B cell (primary cell): ENCODE data around the gene EVPL. TPM values are rescaled to one million over a fixed set of nuclear protein-coding genes. Genes with fewer than 3 reads are reported as not detected.

Experiments used
- ATAC-seq: fragments of 200-7000 bp; cut with Tn5 transposase; one replicate; pipeline ENCODE4 v1.10.0; 2021; ENCODE audit warnings: low read depth, mild to moderate bottlenecking, moderate number of reproducible peaks, moderate library complexity
- CTCF ChIA-PET: fragments of 350-600 bp; sonication (Branson Sonifier 250); formaldehyde crosslinking; loops from one replicate; lab custom pipeline; 2021; ENCODE audit warnings: antibody characterized with exemption, inconsistent platforms; lab: Charles Lee
- POLR2A ChIA-PET: fragments of 350-600 bp; sonication (Branson Sonifier 250); formaldehyde crosslinking; loops from one replicate; lab custom pipeline; 2021; ENCODE audit warnings: antibody characterized with exemption; lab: Charles Lee
- DNase-seq: peaks from one replicate; pipeline ENCODE4 v3.0.0; 2013
- H2AFZ ChIP-seq: 2 replicates; pipeline ENCODE4 v1.6.1; 2012; ENCODE audit warnings: mild to moderate bottlenecking, low read depth, low read length; ENCODE audit not compliant: insufficient read depth, poor library complexity, severe bottlenecking
- H3K27ac ChIP-seq, 2 donors: 1 replicate in 1 of 2; 2 replicates in 1 of 2; pipeline ENCODE4 v1.5.1; 2012 to 2013; ENCODE audit warnings: low read length in 2 of 2, mild to moderate bottlenecking in 2 of 2, moderate library complexity in 1 of 2
- H3K27me3 ChIP-seq, 4 experiments: fragments of 200-600 bp in 1 of 4; sonication (generic) in 1 of 4; replicated peaks in 1 of 4; 1 replicate in 2 of 4; 2 replicates in 2 of 4; pipeline versions ENCODE4 v1.6.1 to v1.7.0; 2013 to 2016; ENCODE audit warnings: low read length in 3 of 4, mild to moderate bottlenecking in 2 of 4, mixed read lengths in 1 of 4, moderate library complexity in 1 of 4; ENCODE audit not compliant: insufficient read depth in 4 of 4, control insufficient read depth in 3 of 4; ENCODE audit errors: control extremely low read depth in 1 of 4
- H3K36me3 ChIP-seq, 2 experiments: replicated peaks in 1 of 2; 1 replicate in 1 of 2; 2 replicates in 1 of 2; pipeline versions ENCODE4 v1.6.1 to v1.7.1; 2013; ENCODE audit warnings: low read length in 1 of 2; ENCODE audit not compliant: insufficient read depth in 2 of 2, control insufficient read depth in 1 of 2; ENCODE audit errors: control extremely low read depth in 1 of 2, extremely low read depth in 1 of 2
- H3K4me1 ChIP-seq, 2 donors: fragments of 200-600 bp in 1 of 2; sonication (generic) in 1 of 2; 1 replicate in 1 of 2; 2 replicates in 1 of 2; pipeline versions ENCODE4 v1.5.1 to v1.6.1; 2013 to 2017; ENCODE audit warnings: low read length in 2 of 2; ENCODE audit not compliant: control insufficient read depth in 2 of 2, insufficient read depth in 2 of 2
- H3K4me2 ChIP-seq: replicated peaks from 2 replicates; pipeline ENCODE3; 2012; ENCODE audit warnings: mild to moderate bottlenecking, low read depth, low read length; ENCODE audit not compliant: poor library complexity, severe bottlenecking
- H3K4me3 ChIP-seq, 5 experiments: fragments of 200-600 bp in 1 of 5; sonication (generic) in 1 of 5; 1 replicate in 3 of 5; 2 replicates in 2 of 5; pipeline versions ENCODE4 v1.5.1 to v1.7.0; 2011 to 2016; ENCODE audit warnings: low read length in 4 of 5, mild to moderate bottlenecking in 4 of 5, low read depth in 2 of 5, control low read depth in 1 of 5, moderate library complexity in 1 of 5; ENCODE audit not compliant: insufficient read depth in 1 of 5; ENCODE audit errors: control extremely low read depth in 1 of 5, extremely low read depth in 1 of 5
- H3K79me2 ChIP-seq: fragments of 200-600 bp; sonication (generic); one replicate; pipeline ENCODE4 v1.6.0; 2016; ENCODE audit warnings: low read length; ENCODE audit not compliant: control insufficient read depth, insufficient read depth
- H3K9ac ChIP-seq: fragments of 200-600 bp; sonication (generic); 2 replicates; pipeline ENCODE4 v1.6.1; 2017; ENCODE audit warnings: mild to moderate bottlenecking, low read length, moderate library complexity
- H3K9me3 ChIP-seq, 3 donors: one replicate each; pipeline versions ENCODE4 v1.6.1 to v1.7.1; 2013; ENCODE audit warnings: low read length in 2 of 3; ENCODE audit not compliant: control insufficient read depth in 2 of 3, insufficient read depth in 1 of 3; ENCODE audit errors: control extremely low read depth in 1 of 3
- H4K20me1 ChIP-seq: 2 replicates; pipeline ENCODE4 v1.6.0; 2012; ENCODE audit warnings: mild to moderate bottlenecking, low read length; ENCODE audit not compliant: insufficient read depth, control insufficient read depth, poor library complexity, severe bottlenecking
- H3K27ac Mint-ChIP-seq: one replicate; pipeline ENCODE4 v1.8.0; 2021; ENCODE audit warnings: mixed read lengths
- H3K27me3 Mint-ChIP-seq: one replicate; pipeline ENCODE4 v1.8.0; 2021; ENCODE audit warnings: mixed read lengths
- H3K4me1 Mint-ChIP-seq: one replicate; pipeline ENCODE4 v1.8.0; 2021; ENCODE audit warnings: mixed read lengths
- H3K4me3 Mint-ChIP-seq: one replicate; pipeline ENCODE4 v1.8.0; 2021; ENCODE audit warnings: mixed read lengths
- H3K9me3 Mint-ChIP-seq: one replicate; pipeline ENCODE4 v1.8.0; 2022; ENCODE audit warnings: mixed read lengths; ENCODE audit not compliant: insufficient read depth
- CTCF ChIP-seq: fragments of 200-600 bp; IDR thresholded peaks from one replicate; pipeline ENCODE4 v1.8.0; 2022; ENCODE audit warnings: antibody characterized with exemption, mild to moderate bottlenecking
- EZH2 ChIP-seq: IDR thresholded peaks from 2 replicates; pipeline ENCODE4 v1.6.1; 2012; ENCODE audit warnings: borderline replicate concordance, low read depth, mild to moderate bottlenecking, moderate library complexity, low read length; ENCODE audit not compliant: insufficient read depth, poor library complexity, severe bottlenecking
- WGBS: methylation state at CpG from one replicate; pipeline ENCODE4 v1.1.5; 2013; ENCODE audit warnings: missing lambda C conversion rate; ENCODE audit not compliant: insufficient coverage; 5-methylcytosine and 5-hydroxymethylcytosine counted together
- intact Hi-C: fragments of 100-400 bp; cut with micrococcal nuclease; formaldehyde crosslinking; loops from one replicate; pipeline ENCODE4 v1.10.0; 2022
- polyA plus RNA-seq: library from polyadenylated mRNA; depleted of rRNA; stranded (reverse); fragments of >200 nt; gene quantifications from 2 replicates; pipeline ENCODE4 v1.2.3, GENCODE V29; 2012
- total RNA-seq, 2 donors: library from RNA; stranded (reverse); fragments of 120-200 nt in 1 of 2; gene quantifications; 1 replicate in 1 of 2; 2 replicates in 1 of 2; pipeline versions ENCODE4 v1.2.3 to v1.2.4, GENCODE V29; 2013 to 2022

The EVPL gene
- total and polyA plus RNA-seq, 2 donors (not counting 1 experiment from before 2014, with no cell fraction given), result not detected

DNA sequence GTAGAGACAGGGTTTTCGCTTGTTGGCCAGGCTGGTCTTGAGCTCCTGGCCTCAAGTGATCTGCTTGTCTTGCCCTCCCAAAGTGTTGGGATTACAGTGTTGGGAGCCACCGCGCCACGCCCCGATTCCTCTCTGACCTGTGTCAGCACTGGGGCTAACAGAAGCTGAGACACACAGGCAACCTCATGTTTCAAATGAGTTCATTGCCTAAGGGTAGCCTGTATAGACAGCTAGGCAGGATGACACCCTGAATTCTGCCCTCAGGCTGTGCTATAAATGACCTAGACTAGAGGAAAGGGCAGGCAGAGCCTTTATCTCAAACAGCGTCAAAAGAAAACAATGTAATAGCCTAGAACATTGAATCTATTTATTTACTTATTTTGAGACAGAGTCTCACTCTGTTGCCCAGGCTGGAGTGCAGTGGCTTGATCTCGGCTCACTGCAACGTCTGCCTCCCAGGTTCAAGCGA is 28.7 kb downstream of the EVPL start:
- Mint-ChIP-seq H3K4me1 (peaks cover 11% of the 10 kb centered on the region), H3K27me3 (no peaks in the 10 kb centered on the region), H3K4me3 (no peak overlapping the region), H3K9me3 (no peaks in the 10 kb centered on the region), H3K27ac (peak overlapping the region; percentile 4)
- WGBS, result 98% methylated on average over 8 of the region's 9 CpGs
- no peak overlapping the region for H3K4me3 ChIP-seq
- H3K79me2 ChIP-seq, result no peaks in the 10 kb centered on the region
- H3K4me2 ChIP-seq, result no peak overlapping the region
- intact Hi-C loops, result no loop called here
- H3K9me3 ChIP-seq, result no peaks in the 10 kb centered on the region
- peaks cover 0 to 5% of the 10 kb centered on the region in 2 experiments for H3K36me3 ChIP-seq
- no peaks in the 10 kb centered on the region for H3K27me3 ChIP-seq
- TF ChIP-seq EZH2 (no peak), CTCF (no peak)
- ChIA-PET CTCF (interaction anchor here (0.7 to 3.4 kb wide), 6 partner anchors 10 to 281 kb away, joined by 3 to 20 read pairs (median 4); partner anchors contain the start of genes ACOX1 and TEN1), POLR2A (no interaction called here)
- H3K4me1 ChIP-seq, result peaks cover 9 to 14% of the 10 kb centered on the region in 2 donors
- H3K27ac ChIP-seq, result no peak overlapping the region
- H4K20me1 ChIP-seq, result no peaks in the 10 kb centered on the region
- ATAC-seq, result no peak
- no peak overlapping the region for H3K9ac ChIP-seq
- no peak for DNase-seq
- no peak overlapping the region for H2AFZ ChIP-seq
